DMS153 (cell line): ENCODE data around the gene FAM180A.
"Not testable (repeated sequence)": the region's sequence is repeated elsewhere in the genome, so short reads cannot be mapped to it uniquely, and the experiment has no call there.

Source experiments
- DNase-seq: peaks from one replicate; lab custom pipeline; 2025; lab: John Stamatoyannopoulos, UW

The FAM180A gene

DNA sequence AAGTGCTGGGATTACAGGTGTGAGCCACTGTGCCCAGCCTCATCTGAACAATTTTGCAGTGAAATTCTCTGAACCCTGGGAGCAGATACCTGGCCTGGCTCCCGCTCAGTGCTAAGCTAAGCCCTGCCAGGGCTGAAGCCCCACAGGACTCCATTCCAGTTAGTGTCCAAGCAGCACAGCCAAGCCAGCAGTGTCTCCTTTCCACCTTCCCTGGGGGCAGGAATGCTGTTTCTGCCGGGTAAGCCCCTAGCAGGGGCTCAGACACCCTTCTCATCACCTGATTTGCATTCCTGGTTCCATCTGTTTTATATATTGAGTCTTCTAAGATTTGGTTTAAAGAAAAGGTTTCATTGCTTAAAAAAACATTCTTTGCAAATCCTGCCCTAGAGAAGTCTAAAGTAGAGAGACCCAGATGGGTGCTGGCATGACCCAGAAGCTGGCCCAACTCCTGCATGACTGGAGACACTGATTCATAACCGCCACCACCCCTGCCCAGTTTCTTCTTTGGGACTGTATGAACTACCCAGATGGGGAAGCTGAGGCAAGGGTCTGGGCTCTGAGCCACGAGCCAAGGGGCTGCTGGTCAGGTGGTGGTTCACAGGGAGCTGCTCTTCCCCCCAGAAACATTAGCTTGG is 34.7 kb downstream of the FAM180A start:
- DNase-seq, result no peak

DNA sequence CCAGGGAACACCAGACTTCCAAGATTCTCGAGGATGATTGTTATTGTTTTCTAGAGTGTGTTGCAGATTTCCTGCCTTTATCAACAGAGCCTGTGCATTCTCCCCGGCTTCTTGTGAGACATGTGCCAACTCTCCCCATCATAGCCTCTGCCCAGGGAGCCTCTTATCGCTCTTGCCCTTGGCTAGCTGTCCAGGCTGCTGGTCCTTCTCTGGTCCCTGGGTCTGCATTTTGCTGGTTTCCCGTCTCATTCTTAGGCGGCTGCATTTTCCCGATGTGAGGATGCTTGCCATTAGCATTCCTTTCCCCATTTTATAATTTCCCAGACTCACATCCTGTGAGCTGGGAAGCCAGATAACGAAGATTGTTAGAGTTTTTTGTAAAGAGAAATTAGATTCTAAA is 35.8 kb downstream of the FAM180A start:
- DNase-seq, result no peak

GRCh38 chr7:135712182-135712782 is 36.3 kb downstream of the FAM180A start:
- no peak for DNase-seq

- DNase-seq, result no peak
These were observed 37.5 kb downstream of the FAM180A start for GRCh38 chr7:135711139-135711469.

GRCh38 chr7:135710417-135711138 is 38.0 kb downstream of the FAM180A start:
- DNase-seq, result no peak

- DNase-seq, result no peak
These were observed 39.1 kb downstream of the FAM180A start for GRCh38 chr7:135709508-135709907.

DNA sequence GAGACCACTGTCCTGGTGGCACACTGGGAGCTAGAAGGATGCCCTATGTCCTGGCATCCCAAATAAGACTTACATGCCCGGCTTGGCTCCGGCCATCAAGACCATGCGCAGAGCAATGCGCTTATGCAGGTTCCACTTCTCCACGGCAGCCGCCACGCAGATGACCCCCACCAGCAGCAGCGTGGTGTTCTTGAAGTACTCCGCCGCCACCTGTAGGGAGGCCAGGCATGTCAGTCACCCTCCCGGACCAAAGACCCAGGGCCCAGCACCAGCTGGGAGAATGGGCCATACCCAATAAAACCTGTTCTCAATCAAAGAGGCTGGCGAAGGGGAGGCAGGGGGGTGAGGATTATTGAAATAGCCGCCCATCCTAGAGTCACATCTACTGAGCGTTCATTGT is 40.6 kb downstream of the FAM180A start:
- no peak for DNase-seq

DNA sequence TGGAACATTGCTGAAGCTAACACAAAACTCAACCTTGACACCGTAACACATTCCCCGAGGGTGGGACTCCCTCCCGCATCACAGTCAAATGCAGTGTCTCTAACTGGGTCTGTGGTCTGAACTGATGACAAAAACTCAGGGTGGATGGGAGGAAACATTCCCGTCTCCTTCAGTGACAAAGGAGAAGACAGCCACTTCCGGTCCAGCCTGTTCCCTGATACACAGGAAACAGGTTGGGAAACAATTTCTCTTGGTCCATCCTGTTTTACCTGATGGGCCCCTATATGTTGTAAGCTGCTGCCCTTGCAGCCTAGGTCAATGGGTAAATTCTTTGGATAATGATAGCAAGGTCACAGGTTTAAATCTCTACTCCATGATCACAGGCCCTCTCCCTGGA is 41.0 kb downstream of the FAM180A start:
- DNase-seq, result no peak

DNA sequence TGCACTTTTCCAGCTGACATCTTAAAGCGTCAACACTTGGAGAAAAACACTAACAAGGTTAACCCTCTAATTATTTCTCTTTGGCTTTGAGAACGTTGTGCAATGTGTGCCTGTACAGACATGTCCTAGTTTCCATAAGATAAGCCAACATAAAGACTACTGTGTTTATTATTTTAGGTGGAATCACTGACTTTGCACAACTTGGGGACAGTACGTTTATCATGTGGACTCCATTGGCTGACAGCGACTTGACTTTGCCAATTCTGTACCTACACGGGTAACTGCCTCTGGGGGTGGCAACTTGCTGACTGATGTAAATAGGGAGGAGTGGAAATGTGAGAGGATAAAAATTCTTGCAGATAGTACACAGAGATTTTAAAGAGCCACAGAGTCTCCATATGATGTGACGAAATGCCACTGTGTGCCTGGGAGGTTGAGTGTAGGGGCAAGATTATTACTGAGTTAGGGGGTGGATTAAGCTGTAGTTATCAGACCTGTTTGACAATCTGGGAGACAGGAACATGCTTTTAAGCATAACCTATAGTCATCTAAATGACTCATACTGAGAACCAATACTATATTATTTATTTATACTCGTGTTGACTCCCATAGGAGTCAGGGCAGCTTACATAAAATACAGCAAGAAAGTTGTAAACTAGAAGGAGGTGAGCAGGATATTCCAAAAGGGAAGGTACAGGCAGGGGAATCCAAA is 41.6 kb downstream of the FAM180A start:
- no peak for DNase-seq

GRCh38 chr7:135706038-135706742 is 42.4 kb downstream of the FAM180A start:
- DNase-seq, result no peak

DNA sequence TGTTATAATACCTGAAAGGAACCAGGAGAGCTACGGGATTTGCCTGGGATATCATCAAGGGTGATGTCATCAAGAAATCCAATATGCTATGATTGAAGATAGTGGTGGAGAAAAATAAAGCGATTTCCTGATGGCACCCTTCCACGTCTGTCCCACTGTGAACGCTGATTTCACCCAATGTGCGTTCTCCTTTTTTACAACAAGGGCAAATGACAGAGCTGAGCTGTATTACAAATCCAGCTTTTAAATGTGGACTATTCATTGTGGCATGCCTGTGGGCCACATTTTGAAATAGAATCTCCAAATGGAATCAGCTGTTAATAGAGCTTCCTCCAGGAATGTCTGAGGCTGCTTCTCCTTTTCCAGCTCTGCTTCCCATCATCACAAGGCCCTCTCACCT is 43.9 kb downstream of the FAM180A start:
- DNase-seq, result no peak

GRCh38 chr7:135704074-135704473 is 44.5 kb downstream of the FAM180A start:
- DNase-seq, result no peak

DNA sequence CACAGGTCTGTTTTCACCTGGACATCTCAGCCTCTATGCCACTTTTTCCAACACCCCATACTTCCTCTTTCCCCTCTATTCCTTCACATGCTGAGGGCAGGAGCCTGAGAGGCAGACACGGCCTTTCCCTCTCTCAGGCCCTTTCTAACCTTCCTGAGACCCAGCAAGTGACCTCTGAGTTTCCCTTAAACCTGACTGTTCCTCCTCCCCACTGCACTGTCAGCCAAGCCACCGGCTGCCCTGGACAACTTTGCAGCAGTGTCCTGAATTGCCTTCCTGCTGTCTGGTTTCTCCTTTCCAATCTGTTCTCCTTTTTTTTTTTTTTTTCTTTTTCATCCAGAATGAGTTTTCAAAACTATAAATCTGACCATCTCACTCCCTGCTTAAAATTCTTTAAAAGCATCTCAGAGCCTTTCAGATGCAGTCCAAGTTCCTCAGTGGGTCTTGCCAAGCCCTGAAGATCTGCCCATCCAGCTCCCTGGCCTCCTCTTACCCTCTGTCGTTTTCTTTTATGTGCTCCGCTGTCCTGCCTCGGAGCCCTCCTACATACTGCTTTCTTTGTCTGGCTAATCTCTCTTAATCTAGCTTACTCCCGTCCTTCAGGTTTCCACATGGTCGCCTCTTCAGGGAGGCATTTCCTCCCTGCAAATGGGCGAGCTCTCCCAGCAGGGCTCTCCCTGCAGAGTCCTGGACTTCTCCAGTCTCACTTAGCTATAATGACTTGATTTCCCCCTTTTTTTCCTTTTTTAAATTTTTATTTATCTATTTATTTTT is 51.1 kb downstream of the FAM180A start:
- DNase-seq, result no peak

GRCh38 chr7:135693558-135693957 is 55.1 kb downstream of the FAM180A start:
- no peak for DNase-seq

GRCh38 chr7:135692606-135693005 is 56.0 kb downstream of the FAM180A start:
- not testable (repeated sequence) for DNase-seq

DNA sequence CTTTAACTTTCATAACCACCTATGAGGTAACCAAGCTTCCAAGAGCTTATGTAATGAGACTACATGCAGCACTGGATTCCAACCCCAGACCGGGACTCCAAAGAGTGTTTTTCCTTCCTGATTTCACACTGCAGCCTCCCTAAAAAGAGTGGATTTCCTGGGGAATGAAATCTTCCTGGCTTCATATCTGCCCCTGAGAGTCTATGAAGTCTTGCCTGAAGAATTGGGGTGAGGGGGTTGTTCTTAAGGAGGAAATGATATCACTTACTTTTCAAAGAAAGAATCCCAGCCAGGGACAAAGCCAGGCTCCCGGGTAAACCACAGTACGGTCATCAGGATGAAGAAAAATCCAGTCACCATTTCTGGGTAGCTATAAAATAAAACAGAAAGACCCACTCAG is 56.6 kb downstream of the FAM180A start:
- no peak for DNase-seq

GRCh38 chr7:135690566-135690965 is 58.0 kb downstream of the FAM180A start:
- no peak for DNase-seq

- DNase-seq, result no peak
These were observed 61.1 kb downstream of the FAM180A start for GRCh38 chr7:135687466-135687865.

DNA sequence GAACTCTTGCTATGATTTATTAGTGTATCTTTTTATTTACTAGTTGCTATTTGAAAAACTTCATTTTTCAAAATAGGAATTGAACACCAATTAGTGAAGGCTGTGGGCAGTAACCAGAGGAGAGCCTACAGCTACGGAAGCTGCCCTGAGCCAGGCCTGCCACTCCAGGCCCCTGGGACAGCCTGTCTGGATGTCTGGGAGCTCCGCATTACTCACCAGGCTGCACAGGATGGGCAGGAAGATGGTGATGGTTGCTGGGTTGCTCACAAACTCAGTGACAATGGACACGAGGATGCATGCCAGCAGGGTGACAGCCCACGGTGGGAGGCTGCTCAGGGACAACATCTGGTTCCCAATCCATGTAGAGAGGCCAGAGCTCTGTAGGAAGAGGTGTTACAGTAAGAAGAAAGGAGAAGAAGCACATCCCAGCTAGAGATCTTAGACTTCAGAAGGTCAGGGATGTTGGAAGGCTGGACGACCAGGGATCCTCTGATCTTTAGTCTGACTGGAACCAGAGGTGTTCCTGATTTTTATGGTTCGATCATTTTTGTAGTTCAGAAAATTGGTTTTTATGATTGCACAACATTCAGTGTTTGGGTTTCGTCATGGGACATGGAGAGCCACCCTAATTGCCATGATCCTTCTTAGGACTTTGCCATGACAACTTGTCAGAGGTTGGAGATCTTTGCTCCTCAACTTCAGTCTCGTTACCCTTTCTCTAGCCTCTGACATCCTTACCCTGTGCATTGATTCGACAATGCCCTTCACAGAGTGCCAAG is 63.1 kb downstream of the FAM180A start:
- DNase-seq, result no peak

GRCh38 chr7:135684699-135685098 is 63.9 kb downstream of the FAM180A start:
- DNase-seq, result no peak

DNA sequence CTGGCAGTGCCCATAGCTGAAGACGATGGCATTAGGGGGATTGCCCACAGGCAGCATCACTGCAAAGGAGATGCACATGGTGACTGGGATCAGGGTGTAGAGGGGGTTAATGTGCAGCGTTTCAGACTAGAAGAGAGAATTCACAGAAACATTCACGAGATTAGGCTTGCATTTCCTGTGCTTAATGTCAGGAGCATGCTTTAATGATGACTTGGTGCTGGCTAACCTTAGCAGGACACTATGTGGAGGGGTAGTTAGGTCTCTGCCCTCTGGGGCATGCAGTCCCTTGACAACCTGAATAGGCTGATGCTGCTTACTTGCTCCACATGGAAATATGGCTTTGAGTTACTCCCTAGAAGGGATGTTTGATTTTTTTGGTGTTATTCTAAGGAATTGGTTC is 64.5 kb downstream of the FAM180A start:
- no peak for DNase-seq
